GM10248 (cell line): ENCODE data around the gene NMRAL1.

Experiments used
- CTCF ChIA-PET: fragments of 300-600 bp; sonication (Branson Sonifier 250); formaldehyde crosslinking; extraction: SDS; loops from one replicate; lab custom pipeline; 2021; ENCODE audit warnings: antibody characterized with exemption; lab: Yijun Ruan, JAX
- POLR2A ChIA-PET: fragments of 350-650 bp; sonication (Branson Sonifier 250); formaldehyde crosslinking; extraction: SDS; loops from one replicate; lab custom pipeline; 2020; ENCODE audit warnings: antibody characterized with exemption; lab: Yijun Ruan, JAX
- DNase-seq: peaks from one replicate; pipeline ENCODE4 v3.0.0; 2012; ENCODE audit errors: extremely low spot score
- CTCF ChIP-seq: IDR thresholded peaks from 2 replicates; pipeline ENCODE4 v1.5.1; 2012; ENCODE audit warnings: mild to moderate bottlenecking, low read depth; ENCODE audit errors: extremely low read depth, missing control alignments, control extremely low read depth

Gene NMRAL1

GRCh38 chr16:4474192-4474961 lies at the start of gene NMRAL1:
Gene NMRAL1 (minus strand): TSS chr16:4474625. CDS start chr16:4474132, 493 bp downstream.
- CTCF ChIA-PET: interaction anchor here (1.5 to 2.9 kb wide), 3 partner anchors 11 to 142 kb away, joined by 3 to 7 read pairs (median 4); no protein-coding TSS in a partner anchor
- no peak for TF ChIP-seq CTCF
- peak; percentile 93 for DNase-seq
- POLR2A ChIA-PET: interaction anchor here (1.2 kb wide), 1 partner anchor 13 kb away, joined by 4 read pairs; no protein-coding TSS in a partner anchor

GRCh38 chr16:4523686-4524085 lies 49.3 kb upstream of the NMRAL1 start:
- DNase-seq: no peak
- ChIA-PET POLR2A (no interaction called here), CTCF (interaction anchor here (0.7 to 2.7 kb wide), 6 partner anchors 13 to 62 kb away, joined by 3 to 10 read pairs (median 4); partner anchors contain the start of genes CDIP1 and HMOX2)
- TF ChIP-seq CTCF: no peak

- ChIA-PET POLR2A (interaction anchor here (0.5 kb wide), 1 partner anchor 64 kb away, joined by 4 read pairs; no protein-coding TSS in a partner anchor), CTCF (interaction anchor here (1.2 to 2.7 kb wide), 2 partner anchors 15 to 64 kb away, joined by 6 to 10 read pairs; no protein-coding TSS in a partner anchor)
- no peak for TF ChIP-seq CTCF
- no peak for DNase-seq
Observed at GRCh38 chr16:4522051-4522581, 47.7 kb upstream of the NMRAL1 start.

- ChIA-PET POLR2A (no interaction called here), CTCF (interaction anchor here (1.3 to 1.4 kb wide), 2 partner anchors 12 to 14 kb away, joined by 3 to 4 read pairs; no protein-coding TSS in a partner anchor)
- DNase-seq: no peak
- TF ChIP-seq CTCF: no peak
Observed at GRCh38 chr16:4520913-4521312, 46.5 kb upstream of the NMRAL1 start.

GRCh38 chr16:4519274-4520058 lies 45.0 kb upstream of the NMRAL1 start:
- DNase-seq: no peak
- ChIA-PET POLR2A (no interaction called here), CTCF (interaction anchor here (1.3 to 5.5 kb wide), 5 partner anchors 10 to 17 kb away, joined by 3 to 53 read pairs (median 5); no protein-coding TSS in a partner anchor)
- TF ChIP-seq CTCF: no peak
